A673 (cell line): ENCODE data around the gene FUBP3. TPM values are rescaled to one million over a fixed set of nuclear protein-coding genes. Genes with fewer than 3 reads are reported as not detected.

Experiments
- BruUV-seq: library from RNA; stranded (reverse); fragments of 400-500 nt; replicated peaks from 2 replicates; lab custom pipeline; 2021; lab: Mats Ljungman, UMichigan
- CTCF ChIA-PET: fragments of 300-600 bp; sonication (Branson Sonifier 250); formaldehyde crosslinking; loops from one replicate; lab custom pipeline; 2022; ENCODE audit warnings: antibody characterized with exemption; lab: Charles Lee
- POLR2A ChIA-PET: fragments of 300-600 bp; sonication (Branson Sonifier 250); formaldehyde crosslinking; loops from one replicate; lab custom pipeline; 2022; ENCODE audit warnings: antibody characterized with exemption; ENCODE audit not compliant: low non-redundant PET; lab: Charles Lee
- DNase-seq: peaks from one replicate; pipeline ENCODE4 v3.0.0-alpha.2; 2015; ENCODE audit warnings: low spot score
- H3K27ac ChIP-seq: fragments of 200-600 bp; sonication (generic); 2 replicates; pipeline ENCODE4 v1.5.1; 2016; ENCODE audit warnings: mixed run types, low read depth, mild to moderate bottlenecking, mixed read lengths, antibody characterized with exemption, low read length; ENCODE audit not compliant: poor library complexity, severe bottlenecking
- H3K27me3 ChIP-seq: fragments of 200-600 bp; sonication (generic); replicated peaks from 2 replicates; pipeline ENCODE4 v1.6.1; 2017; ENCODE audit warnings: mixed run types, low read depth, mild to moderate bottlenecking, mixed read lengths, antibody characterized with exemption, low read length; ENCODE audit not compliant: insufficient read depth, poor library complexity
- H3K36me3 ChIP-seq: fragments of 200-600 bp; sonication (generic); 2 replicates; pipeline ENCODE4 v1.6.1; 2016; ENCODE audit warnings: mixed run types, mild to moderate bottlenecking, mixed read lengths, antibody characterized with exemption, low read length; ENCODE audit not compliant: insufficient read depth, poor library complexity, severe bottlenecking
- H3K4me1 ChIP-seq: fragments of 200-600 bp; sonication (generic); 2 replicates; pipeline ENCODE4 v1.6.1; 2017; ENCODE audit warnings: mixed run types, mild to moderate bottlenecking, mixed read lengths, antibody characterized with exemption, low read length; ENCODE audit not compliant: insufficient read depth, poor library complexity, severe bottlenecking
- H3K4me3 ChIP-seq: fragments of 200-600 bp; sonication (generic); 2 replicates; pipeline ENCODE4 v1.5.1; 2016; ENCODE audit warnings: low read depth, mixed run types, mild to moderate bottlenecking, mixed read lengths, low read length; ENCODE audit not compliant: poor library complexity, severe bottlenecking
- H3K9me3 ChIP-seq: fragments of 200-600 bp; sonication (generic); 2 replicates; pipeline ENCODE4 v1.6.1; 2016; ENCODE audit warnings: mixed run types, low read depth, mild to moderate bottlenecking, mixed read lengths, antibody characterized with exemption, low read length; ENCODE audit not compliant: poor library complexity, severe bottlenecking
- EZH2 ChIP-seq: fragments of 200-600 bp; sonication (generic); IDR thresholded peaks from 2 replicates; pipeline ENCODE4 v1.6.1; 2017; ENCODE audit warnings: borderline replicate concordance, low read depth, mild to moderate bottlenecking, mixed read lengths, antibody characterized with exemption, low read length; ENCODE audit not compliant: poor library complexity, severe bottlenecking
- intact Hi-C: fragments of 100-400 bp; cut with micrococcal nuclease; formaldehyde crosslinking; loops from one replicate; pipeline ENCODE4 v1.10.0; 2022; ENCODE audit not compliant: unreplicated experiment
- total RNA-seq: library from RNA; stranded (reverse); gene quantifications from 2 replicates; pipeline ENCODE4 v1.2.3, GENCODE V29; 2021
- TF ChIP-seq, protein P1 (sequence below): fragments of 300-800, 200-600 bp; sonication (generic); conservative IDR thresholded peaks from 2 replicates; pipeline ENCODE4 v1.5.1; 2017; ENCODE audit warnings: low read depth, mild to moderate bottlenecking, antibody characterized with exemption, low read length, moderate library complexity, mixed read lengths

FUBP3 gene
- total RNA-seq, 1 experiment from 2014 or later = 80.4 TPM

GRCh38 chr9:130662099-130662969, 83.0 kb downstream of the FUBP3 start:
- intact Hi-C loops = no loop called here
- H3K4me1 ChIP-seq = peaks cover 31% of the 10 kb centered on the region
- no peak overlapping the region for H3K27ac ChIP-seq
- ChIA-PET CTCF (interaction anchor here (0.8 kb wide), 1 partner anchor 22 kb away, joined by 3 read pairs; no protein-coding TSS in a partner anchor), POLR2A (interaction anchor here (0.6 kb wide), 1 partner anchor 227 kb away, joined by 10 read pairs; no protein-coding TSS in a partner anchor)
- H3K36me3 ChIP-seq = no peaks in the 10 kb centered on the region
- H3K27me3 ChIP-seq = peaks cover 99% of the 10 kb centered on the region
- DNase-seq = no peak
- no peak overlapping the region for H3K4me3 ChIP-seq
- no TSS peak for BruUV-seq
- H3K9me3 ChIP-seq = no peaks in the 10 kb centered on the region
- TF ChIP-seq EZH2 = no peak
- TF ChIP-seq, protein P1, sequence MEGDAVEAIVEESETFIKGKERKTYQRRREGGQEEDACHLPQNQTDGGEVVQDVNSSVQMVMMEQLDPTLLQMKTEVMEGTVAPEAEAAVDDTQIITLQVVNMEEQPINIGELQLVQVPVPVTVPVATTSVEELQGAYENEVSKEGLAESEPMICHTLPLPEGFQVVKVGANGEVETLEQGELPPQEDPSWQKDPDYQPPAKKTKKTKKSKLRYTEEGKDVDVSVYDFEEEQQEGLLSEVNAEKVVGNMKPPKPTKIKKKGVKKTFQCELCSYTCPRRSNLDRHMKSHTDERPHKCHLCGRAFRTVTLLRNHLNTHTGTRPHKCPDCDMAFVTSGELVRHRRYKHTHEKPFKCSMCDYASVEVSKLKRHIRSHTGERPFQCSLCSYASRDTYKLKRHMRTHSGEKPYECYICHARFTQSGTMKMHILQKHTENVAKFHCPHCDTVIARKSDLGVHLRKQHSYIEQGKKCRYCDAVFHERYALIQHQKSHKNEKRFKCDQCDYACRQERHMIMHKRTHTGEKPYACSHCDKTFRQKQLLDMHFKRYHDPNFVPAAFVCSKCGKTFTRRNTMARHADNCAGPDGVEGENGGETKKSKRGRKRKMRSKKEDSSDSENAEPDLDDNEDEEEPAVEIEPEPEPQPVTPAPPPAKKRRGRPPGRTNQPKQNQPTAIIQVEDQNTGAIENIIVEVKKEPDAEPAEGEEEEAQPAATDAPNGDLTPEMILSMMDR = no peak

DNA sequence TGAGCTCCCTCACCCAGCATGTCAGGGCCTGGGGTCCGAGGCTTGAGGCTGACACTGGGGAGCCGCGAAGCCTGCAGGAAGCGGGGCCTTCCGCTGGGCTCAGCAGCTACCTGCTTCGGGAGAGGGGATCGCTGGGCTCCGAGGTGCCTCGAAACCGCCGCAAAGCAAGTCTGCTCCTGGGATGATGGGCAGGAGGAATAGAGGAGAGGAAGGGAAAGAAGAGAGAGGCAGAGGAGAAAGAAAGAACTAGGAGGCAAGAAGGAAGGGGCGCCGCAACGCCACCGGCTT, 83.5 kb downstream of the FUBP3 start:
- ChIA-PET CTCF (interaction anchor here (0.8 kb wide), 1 partner anchor 21 kb away, joined by 3 read pairs; no protein-coding TSS in a partner anchor), POLR2A (interaction anchor here (0.6 kb wide), 1 partner anchor 228 kb away, joined by 10 read pairs; no protein-coding TSS in a partner anchor)
- no peaks in the 10 kb centered on the region for H3K9me3 ChIP-seq
- intact Hi-C loops = no loop called here
- H3K27me3 ChIP-seq = peaks cover 99% of the 10 kb centered on the region
- no peak for DNase-seq
- TF ChIP-seq, protein P1 = no peak
- no peak for TF ChIP-seq EZH2
- no TSS peak for BruUV-seq
- H3K27ac ChIP-seq = no peak overlapping the region
- H3K4me1 ChIP-seq = peaks cover 31% of the 10 kb centered on the region
- H3K4me3 ChIP-seq = no peak overlapping the region
- H3K36me3 ChIP-seq = no peaks in the 10 kb centered on the region

DNA sequence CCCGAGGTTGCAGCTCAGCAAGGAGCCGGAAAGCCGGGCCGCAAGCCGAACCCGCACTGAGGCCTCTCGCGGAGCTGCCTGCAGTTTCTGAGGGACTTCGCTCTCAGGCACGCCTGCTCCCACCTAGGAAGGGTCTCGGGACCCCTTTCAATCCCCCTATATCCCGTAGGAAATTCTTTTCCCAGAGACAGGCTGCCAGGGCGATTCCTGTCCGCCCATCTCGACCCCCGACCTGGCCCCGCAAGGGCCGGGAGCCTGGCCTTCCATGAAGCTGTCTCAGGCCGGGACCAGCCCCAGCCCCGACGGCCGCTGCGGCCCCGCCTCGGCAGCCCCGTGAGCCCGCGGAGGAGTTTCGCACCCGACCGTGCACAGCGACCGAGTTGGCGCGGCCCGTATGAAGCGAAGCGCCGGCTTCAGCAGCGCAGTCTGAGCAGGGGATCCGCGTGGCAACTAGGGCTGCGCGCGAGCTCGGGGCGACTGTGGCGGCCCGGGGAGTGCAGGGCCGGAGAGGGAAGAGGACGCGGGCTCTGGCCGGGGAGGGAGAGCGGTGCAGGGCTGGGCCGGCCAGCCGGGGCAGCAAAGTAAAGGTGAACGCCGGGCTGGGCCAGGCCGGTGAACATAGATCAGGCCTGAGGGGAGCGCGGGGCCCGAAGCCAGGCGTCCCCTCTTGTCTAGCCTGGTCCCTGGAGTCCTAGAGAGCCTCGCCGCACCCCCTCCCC, 84.0 kb downstream of the FUBP3 start:
- no peaks in the 10 kb centered on the region for H3K36me3 ChIP-seq
- BruUV-seq = no TSS peak
- POLR2A ChIA-PET = no interaction called here
- no peak overlapping the region for H3K27ac ChIP-seq
- CTCF ChIA-PET = interaction anchor here (0.8 kb wide), 1 partner anchor 21 kb away, joined by 3 read pairs; no protein-coding TSS in a partner anchor
- peak; percentile 99 for TF ChIP-seq EZH2
- TF ChIP-seq, protein P1 = no peak
- H3K27me3 ChIP-seq = peaks cover 99% of the 10 kb centered on the region
- no peak for DNase-seq
- no peaks in the 10 kb centered on the region for H3K9me3 ChIP-seq
- intact Hi-C loops = no loop called here
- no peak overlapping the region for H3K4me3 ChIP-seq
- peaks cover 31% of the 10 kb centered on the region for H3K4me1 ChIP-seq
